OCI-LY1 (cell line): ENCODE measurements around the gene SH3RF1.

Experiments
- CTCF ChIP-seq: fragments of 200-600 bp; sonication (generic), shearing (Covaris generic); IDR thresholded peaks from 2 replicates; pipeline ENCODE4 v1.5.1; 2017; ENCODE audit warnings: mild to moderate bottlenecking, antibody characterized with exemption, low read length, moderate library complexity, mixed read lengths
- EZH2 ChIP-seq: fragments of 200-600 bp; sonication (generic), shearing (Covaris generic); IDR thresholded peaks from 2 replicates; pipeline ENCODE4 v1.8.0; 2017; ENCODE audit warnings: borderline replicate concordance, mixed run types, mild to moderate bottlenecking, antibody characterized with exemption, low read length, moderate library complexity, mixed read lengths

- TF ChIP-seq CTCF (no peak), EZH2 (no peak)
Measured at GRCh38 chr4:169225058-169225751, 45.6 kb downstream of the SH3RF1 start.
